ENCODE measurements around the gene GTPBP2. TPM values are rescaled to one million over a fixed set of nuclear protein-coding genes. Genes with fewer than 3 reads are reported as not detected.
A peak's percentile ranks its signal among the peaks of the same experiment; 100 is the strongest.

The GTPBP2 gene
- total and polyA plus RNA-seq, 2 of the 13 experiments (the other 11 are each of a cell fraction or from before 2014, with no cell fraction given): 26.9 to 88.2 TPM

GRCh38 chr6:43628393-43629103, 516 bp downstream of the GTPBP2 start (continued):
- TF ChIP-seq KLF6 (CRISPR knock-in tag; IDR thresholded peaks at IDR 0.05) (0 out of 2 replicates have a peak, but pooled peaks have one; percentile 18), ISX (CRISPR knock-in tag; conservative IDR thresholded peaks at IDR 0.05) (no peak), RFX3 (CRISPR knock-in tag; IDR thresholded peaks at IDR 0.05) (no peak), ZNF530 (CRISPR knock-in tag; IDR thresholded peaks at IDR 0.05; ENCODE audit: low read depth) (no peak), BORCS8-MEF2B (CRISPR knock-in tag; IDR thresholded peaks at IDR 0.05) (peak; percentile 68; the same call in 1 of the 2 replicates), SALL2 (CRISPR knock-in tag; IDR thresholded peaks at IDR 0.05) (no peak; the same call in 1 of the 2 replicates), GLMP (CRISPR knock-in tag; IDR thresholded peaks at IDR 0.05; ENCODE audit: borderline replicate concordance) (no peak), ZNF503 (CRISPR knock-in tag; IDR thresholded peaks at IDR 0.05) (no peak), EP300 (IDR thresholded peaks at IDR 0.05; ENCODE audit: low read depth in 2 of 2, low read length in 2 of 2) (no peak), EP300 (CRISPR knock-in tag; IDR thresholded peaks at IDR 0.05; ENCODE audit: borderline replicate concordance) (0 out of 2 replicates have a peak, but pooled peaks have one; percentile 16), ZNF510 (CRISPR knock-in tag; IDR thresholded peaks at IDR 0.05; ENCODE audit: low read depth) (no peak), TGIF2 (CRISPR knock-in tag; IDR thresholded peaks at IDR 0.05) (peak; percentile 46; the same call in 1 of the 2 replicates), MTF1 (CRISPR knock-in tag; IDR thresholded peaks at IDR 0.05) (no peak), WIZ (CRISPR knock-in tag; IDR thresholded peaks at IDR 0.05) (no peak), ZFP91 (CRISPR knock-in tag; IDR thresholded peaks at IDR 0.05; ENCODE audit: borderline replicate concordance) (no peak), ZNF572 (CRISPR knock-in tag; IDR thresholded peaks at IDR 0.05) (peak; percentile 75; the same call in 1 of the 2 replicates), TAF15 (IDR thresholded peaks at IDR 0.05; ENCODE audit: low read depth, low read length, poor library complexity, severe bottlenecking) (no peak), NFKBIZ (CRISPR knock-in tag; IDR thresholded peaks at IDR 0.05) (peak; percentile 18; the same call in 1 of the 2 replicates), ETV6 (CRISPR knock-in tag; conservative IDR thresholded peaks at IDR 0.05) (no peak), THAP8 (CRISPR knock-in tag; IDR thresholded peaks at IDR 0.05; ENCODE audit: borderline replicate concordance) (no peak), EEA1 (CRISPR knock-in tag; IDR thresholded peaks at IDR 0.05; ENCODE audit: borderline replicate concordance) (peak; percentile 70; the same call in 1 of the 2 replicates), ZNF577 (CRISPR knock-in tag; IDR thresholded peaks at IDR 0.05; ENCODE audit: borderline replicate concordance, low read depth) (no peak), SRSF1 (optimal IDR thresholded peaks at IDR 0.05; ENCODE audit: low read depth, low read length) (peak; percentile 50), GABPA (IDR thresholded peaks at IDR 0.05; ENCODE audit: low read depth, low read length) (peak; percentile 37), GABPA (CRISPR knock-in tag; IDR thresholded peaks at IDR 0.05; ENCODE audit: low read depth) (peak; percentile 62)
